ENCODE measurements around the gene RNF130.

The RNF130 gene

GRCh38 chr5:180026734-180027458 lies 44.7 kb downstream of the RNF130 start:
- Histone ChIP-seq H2AFZ (ENCODE audit: low read length) (no peak overlapping the region), H3K27ac (ENCODE audit: low read depth, low read length, poor library complexity, severe bottlenecking) (no peak overlapping the region), H3F3A (ENCODE audit: insufficient read depth, low read length) (no peaks in the 10 kb centered on the region), H4K20me1 (ENCODE audit: insufficient read depth, low read length) (no peaks in the 10 kb centered on the region), H3K9ac (ENCODE audit: low read length) (no peak overlapping the region), H3K4me3 (ENCODE audit: low read depth, low read length, poor library complexity, severe bottlenecking) (no peak overlapping the region), H3K9me2 (ENCODE audit: low read depth, low read length) (no peaks in the 10 kb centered on the region), H3K4me1 (ENCODE audit: insufficient read depth, low read length, severe bottlenecking) (no peaks in the 10 kb centered on the region), H3K4me2 (ENCODE audit: low read length) (no peak overlapping the region), H3K79me2 (ENCODE audit: insufficient read depth, low read length) (no peaks in the 10 kb centered on the region), H3K27me3 (ENCODE audit: insufficient read depth, low read length) (peaks cover 5% of the 10 kb centered on the region), H3K9me3 (ENCODE audit: low read length) (no peaks in the 10 kb centered on the region), H3K36me3 (ENCODE audit: insufficient read depth, low read length) (no peaks in the 10 kb centered on the region)
- TF ChIP-seq CTCF (IDR thresholded peaks at IDR 0.05; ENCODE audit: low read length) = no peak
- TF ChIP-seq EZH2 (IDR thresholded peaks at IDR 0.05; ENCODE audit: borderline replicate concordance, low read length) = no peak

- no peaks in the 10 kb centered on the region for H3F3A ChIP-seq (ENCODE audit: insufficient read depth, low read length)
- H3K9me3 ChIP-seq (ENCODE audit: low read length) = no peaks in the 10 kb centered on the region
- H3K27ac ChIP-seq (ENCODE audit: low read depth, low read length, poor library complexity, severe bottlenecking) = no peak overlapping the region
- H4K20me1 ChIP-seq (ENCODE audit: insufficient read depth, low read length) = no peaks in the 10 kb centered on the region
- no peaks in the 10 kb centered on the region for H3K9me2 ChIP-seq (ENCODE audit: low read depth, low read length)
- H3K4me2 ChIP-seq (ENCODE audit: low read length) = no peak overlapping the region
- no peaks in the 10 kb centered on the region for H3K4me1 ChIP-seq (ENCODE audit: insufficient read depth, low read length, severe bottlenecking)
- H3K4me3 ChIP-seq (ENCODE audit: low read depth, low read length, poor library complexity, severe bottlenecking) = no peak overlapping the region
- H3K36me3 ChIP-seq (ENCODE audit: insufficient read depth, low read length) = no peaks in the 10 kb centered on the region
- no peak overlapping the region for H3K9ac ChIP-seq (ENCODE audit: low read length)
- no peak overlapping the region for H2AFZ ChIP-seq (ENCODE audit: low read length)
- TF ChIP-seq CTCF (IDR thresholded peaks at IDR 0.05; ENCODE audit: low read length) (no peak), EZH2 (IDR thresholded peaks at IDR 0.05; ENCODE audit: borderline replicate concordance, low read length) (no peak)
- H3K27me3 ChIP-seq (ENCODE audit: insufficient read depth, low read length) = peaks cover 5% of the 10 kb centered on the region
- no peaks in the 10 kb centered on the region for H3K79me2 ChIP-seq (ENCODE audit: insufficient read depth, low read length)
These were observed 45.2 kb downstream of the RNF130 start for GRCh38 chr5:180026320-180026719.

GRCh38 chr5:180021900-180022299 lies 49.7 kb downstream of the RNF130 start:
- H3K9ac ChIP-seq (ENCODE audit: low read length) = no peak overlapping the region
- H3K9me3 ChIP-seq (ENCODE audit: low read length) = peaks cover 2% of the 10 kb centered on the region; the same call in 1 of the 2 replicates
- no peak for TF ChIP-seq EZH2 (IDR thresholded peaks at IDR 0.05; ENCODE audit: borderline replicate concordance, low read length)
- TF ChIP-seq CTCF (IDR thresholded peaks at IDR 0.05; ENCODE audit: low read length) = no peak
- H4K20me1 ChIP-seq (ENCODE audit: insufficient read depth, low read length) = no peaks in the 10 kb centered on the region
- no peaks in the 10 kb centered on the region for H3K9me2 ChIP-seq (ENCODE audit: low read depth, low read length)
- no peak overlapping the region for H2AFZ ChIP-seq (ENCODE audit: low read length)
- no peak overlapping the region for H3K4me3 ChIP-seq (ENCODE audit: low read depth, low read length, poor library complexity, severe bottlenecking)
- H3K4me2 ChIP-seq (ENCODE audit: low read length) = no peak overlapping the region
- no peaks in the 10 kb centered on the region for H3F3A ChIP-seq (ENCODE audit: insufficient read depth, low read length)
- H3K27me3 ChIP-seq (ENCODE audit: insufficient read depth, low read length) = peaks cover 8% of the 10 kb centered on the region
- no peaks in the 10 kb centered on the region for H3K79me2 ChIP-seq (ENCODE audit: insufficient read depth, low read length)
- no peaks in the 10 kb centered on the region for H3K36me3 ChIP-seq (ENCODE audit: insufficient read depth, low read length)
- H3K4me1 ChIP-seq (ENCODE audit: insufficient read depth, low read length, severe bottlenecking) = no peaks in the 10 kb centered on the region
- no peak overlapping the region for H3K27ac ChIP-seq (ENCODE audit: low read depth, low read length, poor library complexity, severe bottlenecking)

All from OCI-LY1 (cell line).